GM18951 (cell line): Measurements from ENCODE around the gene ZKSCAN1.

Source experiments
- POLR2A ChIP-seq: IDR thresholded peaks from 4 replicates; pipeline ENCODE4 v1.6.1; 2011; ENCODE audit warnings: mild to moderate bottlenecking; ENCODE audit not compliant: insufficient read length, insufficient read depth; ENCODE audit errors: extremely low read depth
- in situ Hi-C: fragments of 300-500 bp; cut with MboI; formaldehyde crosslinking; loops from one replicate; pipeline ENCODE4 v1.12.0; 2022; ENCODE audit warnings: low sequenced_read_pairs, mixed read lengths, inconsistent platforms; ENCODE audit not compliant: unreplicated experiment

ZKSCAN1 gene

DNA sequence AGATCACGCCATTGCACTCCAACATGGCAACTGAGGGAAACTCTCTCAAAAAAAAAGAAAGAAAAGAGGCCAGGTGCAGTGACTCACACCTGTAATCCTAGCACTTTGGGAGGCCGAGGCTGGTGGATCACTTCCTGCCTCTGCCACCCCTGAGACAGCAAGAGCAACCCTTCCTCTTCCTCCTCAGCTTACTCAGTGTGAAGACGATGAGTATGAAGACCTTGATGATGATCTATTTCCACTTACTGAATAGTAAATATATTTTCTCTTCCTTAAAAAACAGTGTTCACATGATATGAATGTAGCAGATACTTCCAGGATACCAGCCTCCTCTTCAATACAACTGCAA is 2.1 kb upstream of the ZKSCAN1 start:
- no peak for TF ChIP-seq POLR2A
- in situ Hi-C loops = no loop called here

- no peak for TF ChIP-seq POLR2A
- in situ Hi-C loops = no loop called here
These were observed 962 bp downstream of the ZKSCAN1 start for GRCh38 chr7:100016215-100016901.

GRCh38 chr7:100017300-100017699 is 1.9 kb downstream of the ZKSCAN1 start:
- TF ChIP-seq POLR2A = no peak
- in situ Hi-C loops = no loop called here

GRCh38 chr7:100017875-100018274 is 2.5 kb downstream of the ZKSCAN1 start:
- TF ChIP-seq POLR2A = no peak
- in situ Hi-C loops = no loop called here

DNA sequence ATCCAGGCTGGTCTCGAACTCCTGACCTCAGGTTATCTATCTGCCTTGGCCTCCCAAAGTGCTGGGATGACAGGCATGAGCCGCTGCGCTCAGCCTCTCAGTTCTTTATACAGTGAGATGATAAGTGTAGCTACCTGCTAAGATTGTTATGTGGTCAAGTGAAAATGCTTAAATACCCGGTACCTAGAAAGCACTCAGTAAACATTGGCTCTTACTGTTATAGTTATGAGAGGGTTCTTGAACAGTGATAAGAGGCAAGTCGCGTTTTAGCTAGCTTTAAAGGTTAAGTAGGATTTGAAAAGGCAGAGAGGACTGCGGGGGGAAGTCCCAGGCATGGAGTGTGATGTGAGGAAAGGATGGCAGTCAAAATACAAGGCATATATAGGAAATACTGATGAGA is 4.5 kb downstream of the ZKSCAN1 start:
- in situ Hi-C loops = no loop called here
- no peak for TF ChIP-seq POLR2A

DNA sequence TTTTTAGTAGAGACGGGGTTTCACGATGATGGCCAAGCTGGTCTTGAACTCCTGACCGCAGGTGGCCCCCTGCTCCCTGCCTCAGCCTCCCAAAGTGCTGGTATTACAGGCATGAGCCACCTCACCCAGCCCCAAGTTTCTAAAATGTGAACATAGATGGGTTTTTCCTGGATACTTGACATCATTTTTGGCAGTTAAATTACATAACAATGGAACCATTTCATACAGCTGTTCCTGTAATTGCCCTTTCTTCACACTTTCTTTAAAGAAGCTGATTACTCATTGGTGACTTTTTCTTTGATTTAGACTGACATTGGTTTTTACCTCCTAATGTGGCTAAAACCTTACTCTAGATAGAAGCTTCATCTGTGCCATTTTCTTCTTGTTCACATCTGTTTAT is 5.9 kb downstream of the ZKSCAN1 start:
- TF ChIP-seq POLR2A = no peak
- in situ Hi-C loops = no loop called here

- no peak for TF ChIP-seq POLR2A
- in situ Hi-C loops = no loop called here
These were observed 7.2 kb downstream of the ZKSCAN1 start for GRCh38 chr7:100022621-100023020.

GRCh38 chr7:100023526-100023925 is 8.1 kb downstream of the ZKSCAN1 start:
- no peak for TF ChIP-seq POLR2A

GRCh38 chr7:100024020-100024619 is 8.7 kb downstream of the ZKSCAN1 start:
- in situ Hi-C loops = no loop called here
- TF ChIP-seq POLR2A = no peak

More at GRCh38 chr7:100023526-100023925, 8.1 kb downstream of the ZKSCAN1 start:
- in situ Hi-C loops = no loop called here

- in situ Hi-C loops = no loop called here
- no peak for TF ChIP-seq POLR2A
These were observed 11.8 kb downstream of the ZKSCAN1 start for GRCh38 chr7:100027197-100027596.

DNA sequence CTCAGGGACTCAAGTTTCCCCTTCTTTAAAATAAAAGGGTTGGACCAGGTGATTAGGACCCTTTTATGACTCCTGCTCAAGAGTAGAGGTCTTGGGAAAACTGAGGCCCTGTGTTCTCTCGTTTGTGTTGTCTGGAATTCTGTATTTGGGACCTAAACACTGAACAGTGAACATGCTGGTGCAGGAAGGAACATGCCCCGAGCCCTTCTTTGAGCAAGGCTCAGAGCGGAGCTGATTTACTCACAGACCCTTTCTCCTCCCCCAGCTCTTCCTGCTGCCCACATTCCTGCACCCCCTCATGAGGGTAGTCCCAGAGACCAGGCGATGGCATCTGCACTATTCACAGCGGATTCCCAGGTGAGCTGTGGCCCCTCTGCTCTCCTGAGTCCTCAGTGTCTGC is 14.2 kb downstream of the ZKSCAN1 start:
- TF ChIP-seq POLR2A = no peak
- in situ Hi-C loops = no loop called here

DNA sequence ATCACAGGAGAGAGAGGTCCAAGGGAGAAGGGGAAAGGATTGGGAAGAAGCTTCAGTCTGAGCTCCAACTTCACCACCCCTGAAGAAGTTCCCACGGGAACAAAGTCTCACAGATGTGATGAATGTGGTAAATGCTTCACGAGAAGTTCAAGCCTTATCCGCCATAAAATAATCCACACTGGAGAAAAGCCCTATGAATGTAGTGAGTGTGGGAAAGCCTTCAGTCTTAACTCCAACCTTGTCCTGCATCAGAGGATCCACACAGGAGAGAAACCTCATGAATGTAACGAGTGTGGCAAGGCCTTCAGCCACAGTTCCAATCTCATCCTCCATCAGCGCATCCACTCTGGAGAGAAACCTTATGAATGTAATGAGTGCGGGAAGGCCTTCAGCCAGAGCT is 18.1 kb downstream of the ZKSCAN1 start:
- no peak for TF ChIP-seq POLR2A
- in situ Hi-C loops = no loop called here

DNA sequence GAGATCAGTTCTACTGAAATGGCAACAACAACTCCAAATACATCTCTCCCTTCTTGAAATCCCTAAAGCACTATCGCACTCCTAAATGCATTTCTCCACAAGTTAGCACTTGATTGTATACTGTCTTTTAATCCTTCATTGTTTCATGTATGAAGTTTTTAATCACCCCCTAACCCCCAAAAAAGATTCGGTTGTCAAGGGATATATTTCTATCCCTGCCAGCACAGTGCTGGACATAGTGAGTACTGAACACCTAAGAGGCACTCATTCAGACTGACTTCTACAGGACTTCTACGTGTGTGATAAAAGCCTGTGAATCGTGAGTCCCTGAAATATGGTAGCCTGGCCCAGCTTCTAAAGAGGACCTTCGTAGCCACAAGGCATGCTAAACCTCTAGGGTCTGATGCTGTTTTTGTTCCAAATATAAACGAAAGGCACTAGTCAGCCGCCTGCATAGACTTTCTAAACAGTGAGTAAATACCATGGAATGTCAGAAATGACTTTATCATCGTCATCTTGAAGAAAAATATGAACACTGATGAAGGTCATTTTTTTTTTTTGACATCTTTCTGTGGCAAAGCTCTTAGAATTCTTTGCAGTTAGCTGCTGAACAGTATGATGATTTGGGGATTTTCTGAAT is 19.6 kb downstream of the ZKSCAN1 start:
- TF ChIP-seq POLR2A = no peak

DNA sequence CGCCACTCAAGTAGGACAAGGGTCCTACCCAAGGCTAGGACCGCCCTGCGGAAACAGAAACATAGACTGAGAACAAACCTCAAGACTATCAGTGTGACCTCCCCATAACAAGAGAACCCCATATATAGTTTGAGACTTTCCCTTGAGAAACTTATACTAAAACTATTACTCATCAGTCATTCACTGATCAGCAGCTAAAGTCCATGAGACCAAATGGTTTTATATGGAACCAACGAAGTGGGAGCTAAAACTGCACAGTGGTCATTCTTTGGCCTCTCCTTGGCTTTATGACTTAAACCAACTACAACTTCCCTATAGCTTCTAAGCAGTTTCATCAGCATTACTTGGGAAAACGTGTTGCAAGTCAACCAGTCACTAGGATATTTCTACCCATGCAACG is 20.5 kb downstream of the ZKSCAN1 start:
- in situ Hi-C loops = no loop called here
- no peak for TF ChIP-seq POLR2A

More for the DNA sequence above, 19.6 kb downstream of the ZKSCAN1 start:
- in situ Hi-C loops = no loop called here
